GM21737 (cell line): ENCODE results near the gene TP73.

Experiments used
- ATAC-seq: cut with Tn5 transposase; IDR thresholded peaks from one replicate; pipeline ENCODE4 v1.9.1; 2021; ENCODE audit warnings: mild to moderate bottlenecking, moderate library complexity; ENCODE audit not compliant: unreplicated experiment

TP73 gene

DNA sequence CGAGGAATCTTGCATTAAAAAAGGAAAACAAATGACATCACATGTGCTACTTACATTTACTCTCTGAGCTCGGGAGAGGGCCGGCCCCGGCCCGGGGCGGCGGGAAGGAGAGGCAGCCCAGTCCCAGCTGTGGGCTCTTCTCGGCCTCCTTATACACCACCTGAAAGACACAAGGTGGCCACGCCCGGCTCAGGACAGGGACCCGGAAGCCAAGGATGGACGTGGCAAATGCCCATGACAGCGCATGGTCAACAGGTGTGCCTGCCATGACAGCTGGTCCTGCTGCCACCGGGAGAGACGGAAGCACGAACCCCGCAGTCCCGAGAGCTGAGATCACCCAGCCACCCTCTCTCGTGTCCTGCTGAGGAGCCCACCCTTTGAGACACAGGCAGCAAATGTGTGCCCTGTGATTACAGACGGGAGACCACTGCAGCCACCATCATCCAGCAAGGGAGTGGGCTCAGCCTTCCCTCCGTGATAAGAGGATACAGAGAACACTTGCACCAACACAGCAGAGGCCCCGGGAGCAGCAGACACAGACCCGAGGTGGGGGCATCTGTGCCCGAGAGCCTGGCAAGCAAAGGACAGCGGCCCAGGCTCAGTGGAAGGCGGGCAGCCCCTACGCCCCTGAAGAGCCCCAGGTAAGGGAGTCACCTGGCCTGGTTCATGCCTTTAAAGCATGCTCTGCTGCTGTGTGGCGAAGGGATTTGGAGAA, 18.8 kb upstream of the TP73 start:
- no peak for ATAC-seq

DNA sequence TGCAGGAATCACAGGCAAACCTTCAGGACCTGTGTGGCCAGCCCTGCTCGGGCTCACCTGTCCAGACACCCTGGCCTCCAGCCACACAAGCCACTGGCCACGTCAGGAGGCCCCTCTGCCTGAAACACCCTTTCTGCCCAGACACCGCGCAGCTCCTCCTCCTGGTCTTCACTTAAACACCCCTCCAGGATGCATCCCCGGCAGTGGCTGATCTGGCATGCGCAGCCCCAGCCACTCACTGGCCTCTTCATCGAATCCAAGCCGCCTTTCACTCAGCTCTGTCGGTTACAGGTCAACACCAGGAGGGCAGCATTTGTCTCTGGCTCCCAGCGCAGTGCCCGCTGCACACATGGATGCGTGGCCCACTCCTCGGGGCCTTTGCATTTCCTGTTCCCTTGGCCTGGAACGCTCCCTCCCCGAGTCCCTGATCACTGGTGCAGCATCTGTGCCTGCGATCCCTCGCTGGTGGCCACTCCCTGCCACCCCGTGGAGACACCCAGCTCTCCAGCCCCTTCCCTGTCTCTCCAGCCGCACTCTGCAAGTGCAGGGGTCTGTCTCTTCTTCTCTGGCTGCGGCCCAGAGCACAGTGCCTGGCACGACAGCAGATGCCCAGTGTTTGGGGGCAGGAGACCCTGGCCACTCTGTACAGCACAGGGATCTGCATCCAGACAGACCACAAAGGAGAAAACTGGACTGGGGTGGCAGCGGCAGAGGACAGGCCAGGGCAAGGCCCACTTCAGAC, 18.1 kb upstream of the TP73 start:
- no peak for ATAC-seq

GRCh38 chr1:3636080-3636479, 16.2 kb upstream of the TP73 start:
- ATAC-seq, result no peak

GRCh38 chr1:3636531-3636930, 15.8 kb upstream of the TP73 start:
- no peak for ATAC-seq

GRCh38 chr1:3638027-3638426, 14.3 kb upstream of the TP73 start:
- no peak for ATAC-seq

DNA sequence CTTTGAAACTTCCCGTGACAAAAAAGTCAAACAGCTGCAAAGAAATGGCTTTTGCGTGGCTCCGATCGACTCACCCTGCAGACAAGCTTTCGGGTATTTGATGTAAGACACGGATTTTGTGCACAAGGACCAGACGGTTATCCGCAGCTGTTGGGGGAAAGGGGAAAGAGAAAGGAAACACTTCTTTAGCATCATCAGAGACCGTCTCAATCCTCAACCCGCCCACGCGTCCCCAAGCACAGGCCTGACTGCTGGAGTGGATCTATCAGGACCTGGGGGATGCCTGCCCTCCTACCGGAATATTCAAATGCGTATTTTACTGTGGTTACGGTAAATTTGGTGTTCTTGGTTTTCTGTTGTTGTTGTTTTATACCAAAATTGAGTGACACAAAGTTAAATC, 13.6 kb upstream of the TP73 start:
- no peak for ATAC-seq

DNA sequence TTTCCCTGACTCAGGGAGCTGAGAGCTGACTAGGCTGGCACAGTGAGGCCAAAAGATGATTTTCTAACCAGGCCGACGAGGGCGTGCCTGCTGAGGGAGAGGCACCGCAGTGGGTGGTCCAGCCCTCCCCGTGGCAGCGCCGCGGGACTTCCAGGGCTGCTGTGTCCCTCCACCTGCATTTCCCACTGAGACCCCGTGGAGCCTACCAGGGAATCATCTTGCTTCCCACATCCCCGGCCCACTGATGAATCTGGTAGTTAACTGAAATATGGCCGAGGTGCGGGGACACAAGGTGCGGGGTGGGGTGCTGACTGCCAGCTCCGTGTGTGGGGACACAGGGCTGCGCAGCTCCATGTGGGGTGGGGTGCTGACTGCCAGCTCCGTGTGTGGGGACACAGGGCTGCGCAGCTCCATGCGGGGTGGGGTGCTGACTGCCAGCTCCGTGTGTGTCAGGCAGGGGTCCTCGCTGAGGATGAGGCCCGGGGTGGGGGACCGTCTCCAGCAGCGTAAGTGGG, 12.9 kb upstream of the TP73 start:
- no peak for ATAC-seq

GRCh38 chr1:3640121-3640837, 12.0 kb upstream of the TP73 start:
- ATAC-seq, result no peak

DNA sequence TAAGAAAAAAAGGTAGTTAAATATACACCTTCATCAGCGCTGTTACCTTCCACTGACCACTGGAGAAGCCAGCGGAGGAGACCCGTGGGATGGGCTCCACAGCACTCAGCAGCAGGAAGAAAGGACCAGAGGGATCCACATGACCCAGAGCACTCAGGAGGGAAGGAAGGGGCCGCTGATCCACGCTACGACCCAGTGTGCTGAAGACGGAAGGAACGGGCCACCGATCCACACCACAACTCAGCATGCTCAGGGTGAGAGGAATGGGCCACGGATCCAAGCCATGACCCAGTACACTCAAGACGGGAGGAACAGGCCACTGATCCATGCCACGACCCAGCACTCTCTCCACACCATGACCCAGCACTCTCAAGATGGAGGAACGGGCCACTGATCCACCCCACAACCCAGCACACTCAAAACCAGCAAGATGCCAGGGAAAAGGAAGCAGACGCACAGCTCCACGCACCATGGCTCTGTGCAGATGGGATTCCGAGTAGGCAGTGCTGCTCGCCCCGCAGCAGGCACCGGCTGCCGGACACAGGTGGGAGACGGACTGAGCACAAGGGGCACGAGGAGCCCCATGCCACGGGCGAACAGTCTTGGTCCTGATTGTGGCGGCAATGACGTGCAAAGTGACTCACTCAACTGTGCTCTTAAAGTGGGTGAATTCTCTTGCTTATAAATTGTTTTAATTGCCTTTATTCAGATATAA, 11.1 kb upstream of the TP73 start:
- no peak for ATAC-seq

- no peak for ATAC-seq
These were observed 10.5 kb upstream of the TP73 start for GRCh38 chr1:3641816-3642215.

DNA sequence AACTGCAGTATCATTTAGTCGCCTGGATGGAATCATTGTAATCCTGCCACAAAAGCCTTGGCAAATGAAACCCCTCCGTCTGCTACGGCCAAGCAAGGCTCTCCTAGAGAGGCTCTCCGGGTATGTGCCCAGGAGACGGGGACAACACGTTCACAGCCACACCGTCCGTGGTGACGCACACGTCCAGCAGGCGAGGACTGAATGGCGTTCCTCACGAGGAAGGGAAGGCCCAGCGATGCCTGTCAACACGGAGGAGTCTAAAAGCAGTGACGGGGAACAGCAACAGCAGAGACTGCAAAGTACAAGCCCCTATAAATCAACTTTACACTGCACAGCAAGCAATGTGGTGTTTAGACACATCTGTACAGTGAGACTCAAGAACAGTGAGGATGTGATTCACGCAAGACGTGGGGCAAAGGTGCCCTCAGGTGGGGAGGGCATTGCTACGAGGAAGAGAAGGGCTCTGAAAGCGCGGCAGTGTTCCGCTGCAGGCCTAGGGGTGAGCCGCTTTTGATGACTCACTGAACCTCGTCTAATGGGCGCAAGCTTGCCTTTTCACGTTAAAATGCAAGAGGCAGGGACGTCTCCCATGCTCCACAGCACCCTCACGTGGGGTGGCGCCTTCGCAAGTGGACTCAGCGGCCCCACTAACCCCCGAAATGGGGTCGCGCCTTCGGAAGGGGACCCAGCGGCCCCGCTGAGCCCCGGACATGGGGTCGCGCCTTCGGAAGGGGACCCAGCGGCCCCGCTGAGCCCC, 9.2 kb upstream of the TP73 start:
- no peak for ATAC-seq

GRCh38 chr1:3644273-3644672, 8.0 kb upstream of the TP73 start:
- ATAC-seq, result no peak

DNA sequence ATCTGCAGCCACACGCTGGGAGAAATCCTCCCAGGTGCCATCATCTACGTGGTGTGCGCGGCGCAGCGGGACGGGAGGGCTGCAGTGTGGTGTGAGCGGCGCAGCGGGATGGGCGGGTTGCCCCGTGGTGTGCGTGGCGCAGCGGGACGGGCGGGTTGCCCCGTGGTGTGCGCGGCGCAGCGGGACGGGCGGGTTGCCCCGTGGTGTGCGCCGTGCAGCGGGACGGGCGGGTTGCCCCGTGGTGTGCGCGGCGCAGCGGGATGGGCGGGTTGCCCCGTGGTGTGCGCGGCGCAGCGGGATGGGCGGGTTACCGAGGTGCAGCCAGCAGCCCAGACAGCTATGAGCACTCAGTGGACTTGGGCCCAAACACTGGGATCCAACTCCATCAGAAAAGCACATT, 7.1 kb upstream of the TP73 start:
- no peak for ATAC-seq

- no peak for ATAC-seq
These were observed 6.5 kb upstream of the TP73 start for GRCh38 chr1:3645666-3646355.

GRCh38 chr1:3646596-3646995, 5.7 kb upstream of the TP73 start:
- no peak for ATAC-seq

DNA sequence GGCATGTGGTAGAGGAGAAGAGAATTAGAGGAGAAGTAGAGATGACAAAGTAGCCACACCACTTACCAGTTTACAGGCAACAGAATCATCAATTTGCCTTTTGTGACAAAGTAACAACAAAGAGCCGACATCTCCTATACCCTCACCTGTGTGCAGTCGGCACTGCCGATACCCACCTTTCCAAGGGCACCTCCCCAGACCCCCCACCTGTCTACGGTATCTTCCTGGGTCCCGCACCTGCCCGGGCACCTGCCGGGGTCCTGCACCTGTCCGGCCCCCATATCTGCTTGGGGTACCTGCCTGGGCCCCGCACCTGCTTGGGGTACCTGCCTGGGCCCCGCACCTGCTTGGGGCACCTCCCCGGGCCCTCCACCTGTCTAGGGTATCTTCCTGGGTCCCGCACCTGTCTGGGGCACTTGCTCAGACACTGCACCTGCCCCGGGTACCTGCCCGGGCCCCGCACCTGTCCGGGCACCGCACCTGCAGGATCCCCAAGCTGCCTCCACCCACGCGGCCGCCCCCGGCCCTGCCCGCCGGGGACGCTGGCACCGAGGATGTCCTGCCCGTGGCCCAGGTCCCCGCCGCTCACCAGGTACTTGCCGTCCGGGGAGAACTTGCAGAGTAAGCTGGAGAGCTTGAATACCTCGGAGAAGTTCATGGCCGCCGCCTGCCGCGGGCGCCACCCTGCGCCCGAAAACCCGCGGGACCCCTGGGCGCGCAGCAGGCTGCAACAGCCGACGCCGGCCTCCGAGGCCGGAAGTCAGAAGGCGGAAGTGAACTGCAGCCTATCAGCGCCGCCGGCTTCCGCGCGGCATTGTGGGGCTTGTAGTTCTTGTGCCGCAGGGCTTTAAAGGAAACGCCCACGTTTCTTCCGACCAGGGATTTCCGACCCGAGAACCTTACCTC, 2.7 kb upstream of the TP73 start, which contains the start of gene WRAP73:
Gene WRAP73, minus strand, starts transcription at position 762 of the 906 bp plus-strand sequence. Its CDS starts 104 bp downstream, at position 658.
- peak; percentile 79 for ATAC-seq

GRCh38 chr1:3650248-3651025, 1.9 kb upstream of the TP73 start:
- ATAC-seq, result no peak
